Measurements from ENCODE around the gene CDK5RAP1.
A peak's percentile ranks its signal among the peaks of the same experiment; 100 is the strongest.
"Not testable (repeated sequence)": the region's sequence is repeated elsewhere in the genome, so short reads cannot be mapped to it uniquely, and the experiment has no call there.

CDK5RAP1 gene

DNA sequence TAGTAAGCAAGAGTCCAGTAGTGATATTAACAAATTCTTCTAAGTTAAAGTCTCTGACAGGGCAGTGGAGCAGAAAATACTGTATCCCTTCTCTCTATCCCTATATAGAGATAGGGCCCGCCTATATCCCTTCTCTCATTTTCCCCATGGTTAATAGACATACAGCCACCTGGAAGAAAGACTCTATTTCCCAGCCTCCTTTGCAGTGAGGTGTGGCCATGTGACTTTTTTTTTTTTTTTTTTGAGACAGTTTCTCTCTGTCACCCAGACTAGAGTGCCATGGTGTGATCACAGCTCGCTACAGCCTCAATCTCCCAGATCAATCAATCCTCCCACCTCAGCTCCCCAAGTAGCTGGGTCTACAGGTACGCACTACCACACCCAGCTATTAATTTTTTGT, 16.7 kb upstream of the CDK5RAP1 start:
- DNase-seq, result no peak

DNA sequence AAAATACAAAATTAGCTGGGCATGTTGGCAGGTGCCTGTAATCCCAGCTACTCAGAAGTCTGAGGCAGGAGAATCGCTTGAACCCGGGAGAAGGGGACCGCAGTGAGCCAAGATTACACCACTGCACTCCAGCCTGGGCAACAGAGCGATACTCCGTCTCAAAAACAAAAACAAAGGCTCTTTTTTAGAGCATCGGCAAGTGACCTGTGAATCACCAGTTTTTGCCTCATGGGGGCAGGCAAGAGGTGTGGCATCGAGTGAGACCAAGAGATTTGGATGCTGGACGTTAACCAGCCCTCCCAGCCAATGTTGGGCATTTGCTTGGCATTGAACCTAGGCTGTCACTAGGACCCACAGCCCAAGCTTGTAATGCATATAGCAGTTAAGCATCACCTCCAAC, 14.6 kb upstream of the CDK5RAP1 start:
- DNase-seq, result peak; percentile 22

DNA sequence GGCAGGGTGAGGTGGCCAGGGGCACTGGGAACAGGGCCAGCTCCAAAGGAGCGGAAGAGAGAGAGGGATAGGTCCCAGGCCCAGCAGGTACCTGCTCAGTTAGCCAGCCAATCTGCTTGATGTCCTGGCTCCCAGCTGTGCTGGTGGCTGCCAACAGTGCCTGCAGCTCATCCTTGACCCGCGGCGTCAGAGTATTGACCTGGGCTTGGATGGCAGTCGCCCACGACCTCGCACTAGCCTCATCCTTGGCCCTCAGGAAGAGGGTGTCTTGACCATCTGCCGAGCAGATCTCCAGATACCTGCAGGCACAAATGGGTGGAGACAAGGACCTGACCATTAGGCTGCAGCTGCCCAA, 11.1 kb upstream of the CDK5RAP1 start:
- no peak for DNase-seq

DNA sequence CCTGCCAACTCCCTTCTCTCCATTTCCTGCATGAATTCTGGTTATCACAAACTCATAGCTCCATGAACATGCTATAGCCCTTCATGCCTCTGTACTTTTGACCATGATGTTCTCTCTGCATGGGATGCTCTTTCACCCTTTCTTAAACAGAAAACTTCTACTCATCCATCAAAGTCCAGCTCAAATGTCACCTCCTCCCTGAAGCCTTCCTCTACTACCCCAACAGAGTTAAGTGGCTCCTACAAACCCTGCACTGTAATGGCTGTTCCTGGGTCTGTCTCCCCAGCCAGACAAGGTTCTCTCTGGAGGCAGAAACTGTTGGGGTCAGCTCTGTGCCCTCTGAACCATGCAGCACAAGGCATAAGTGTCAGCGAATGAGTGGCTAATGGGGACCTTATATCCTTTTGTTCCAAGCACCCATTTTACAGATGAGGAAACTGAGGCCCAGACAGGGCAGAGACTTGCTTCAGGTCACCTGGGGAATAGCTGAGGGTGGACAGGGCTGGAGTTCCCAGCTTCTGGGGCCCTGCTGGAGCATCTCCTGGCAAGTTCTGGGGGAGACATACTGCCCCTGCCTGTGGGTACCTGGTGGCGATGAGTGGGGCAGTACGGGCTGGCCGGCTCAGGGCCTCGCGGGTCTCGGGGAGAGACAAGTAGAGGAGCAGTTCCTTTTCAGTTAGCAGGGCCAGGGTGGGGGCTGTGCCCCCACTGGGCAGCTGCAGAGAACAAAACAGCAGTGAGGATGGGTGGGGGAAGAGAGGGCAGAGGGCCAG, 10.6 kb upstream of the CDK5RAP1 start:
- DNase-seq, result no peak

DNA sequence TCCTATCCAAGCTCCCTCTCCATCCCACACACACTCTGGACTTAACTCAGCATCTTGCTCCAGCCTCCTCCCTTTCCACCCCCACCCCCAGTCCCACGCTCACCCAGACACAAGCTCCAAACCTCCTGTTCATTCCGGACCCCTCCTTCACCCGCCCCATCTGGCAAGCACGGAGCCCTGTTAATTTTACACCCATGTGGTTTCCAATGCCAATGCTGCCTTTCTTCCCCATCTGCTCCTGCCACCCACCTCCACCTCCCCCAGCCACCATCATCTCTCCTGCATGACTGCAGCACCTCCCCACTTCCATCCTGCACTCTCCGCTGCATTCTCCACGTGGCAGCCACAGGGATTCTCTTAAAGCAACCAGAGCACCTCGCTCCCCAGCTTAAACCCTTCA, 9.9 kb upstream of the CDK5RAP1 start:
- DNase-seq, result no peak

GRCh38 chr20:33410081-33410742, 8.9 kb upstream of the CDK5RAP1 start:
- no peak for DNase-seq

DNA sequence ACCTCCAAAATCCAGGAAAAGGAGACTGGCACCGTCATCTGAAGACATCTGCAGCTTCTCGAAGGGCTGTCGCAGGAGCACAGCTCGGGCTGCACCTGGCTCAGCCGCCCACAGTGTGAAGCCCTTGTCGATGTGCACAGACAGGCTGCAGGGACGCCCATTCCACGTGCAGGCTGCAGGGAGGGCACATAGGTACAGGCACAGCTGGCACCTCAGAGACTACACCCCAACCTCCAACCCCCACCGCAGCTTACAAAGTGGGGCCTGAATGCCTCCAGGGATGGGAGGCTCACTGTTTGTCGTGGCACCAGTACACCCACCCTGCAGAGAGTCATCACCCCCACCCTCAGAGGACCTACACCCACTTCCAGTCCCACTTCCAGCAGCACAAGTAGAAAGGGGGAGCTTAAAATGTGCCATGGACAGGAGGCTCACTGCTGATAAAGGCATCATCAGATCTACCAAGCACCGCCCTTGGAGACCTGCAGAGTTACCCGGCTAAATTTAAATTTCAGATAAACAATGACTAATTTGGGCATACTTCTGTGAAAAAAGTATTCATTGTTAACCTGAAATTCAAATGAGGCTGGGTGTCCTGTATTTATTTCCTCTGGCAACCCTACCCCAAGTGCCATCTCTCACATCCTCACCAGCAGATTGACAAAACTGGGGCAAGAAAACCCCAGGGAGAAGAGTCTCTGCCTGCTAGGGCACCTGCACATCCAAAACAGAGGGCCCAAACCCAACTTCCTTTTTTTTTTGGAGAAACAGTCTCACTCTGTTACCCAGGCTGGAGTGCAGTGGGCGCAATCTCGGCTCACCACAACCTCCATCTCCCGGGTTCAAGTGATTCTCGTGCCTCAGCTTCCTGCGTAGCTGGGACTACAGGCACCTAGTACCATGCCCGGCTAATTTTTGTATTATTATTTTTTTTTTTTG, 7.7 kb upstream of the CDK5RAP1 start:
- no peak for DNase-seq

GRCh38 chr20:33408313-33408712, 7.0 kb upstream of the CDK5RAP1 start:
- no peak for DNase-seq

GRCh38 chr20:33407796-33408195, 6.5 kb upstream of the CDK5RAP1 start:
- no peak for DNase-seq

GRCh38 chr20:33407251-33407650, 5.9 kb upstream of the CDK5RAP1 start:
- no peak for DNase-seq

DNA sequence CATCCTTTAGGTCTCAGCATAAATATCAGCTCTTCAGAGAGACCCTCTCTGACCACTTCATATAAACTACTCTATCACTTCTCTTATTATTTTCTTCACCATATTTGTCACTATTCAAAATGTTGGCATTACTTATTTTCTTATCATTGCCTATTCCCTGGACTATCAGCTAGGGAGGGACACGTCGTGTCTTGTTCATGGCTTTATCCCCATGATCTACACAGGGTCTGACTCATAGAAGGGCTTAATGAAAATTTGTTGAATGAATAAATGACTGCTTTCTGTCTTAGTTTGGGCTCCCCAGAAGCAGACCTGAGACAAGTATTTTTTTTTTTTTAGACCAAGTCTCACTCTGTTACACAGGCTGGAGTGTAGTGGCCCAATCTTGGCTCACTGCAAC, 3.0 kb upstream of the CDK5RAP1 start:
- DNase-seq, result no peak

DNA sequence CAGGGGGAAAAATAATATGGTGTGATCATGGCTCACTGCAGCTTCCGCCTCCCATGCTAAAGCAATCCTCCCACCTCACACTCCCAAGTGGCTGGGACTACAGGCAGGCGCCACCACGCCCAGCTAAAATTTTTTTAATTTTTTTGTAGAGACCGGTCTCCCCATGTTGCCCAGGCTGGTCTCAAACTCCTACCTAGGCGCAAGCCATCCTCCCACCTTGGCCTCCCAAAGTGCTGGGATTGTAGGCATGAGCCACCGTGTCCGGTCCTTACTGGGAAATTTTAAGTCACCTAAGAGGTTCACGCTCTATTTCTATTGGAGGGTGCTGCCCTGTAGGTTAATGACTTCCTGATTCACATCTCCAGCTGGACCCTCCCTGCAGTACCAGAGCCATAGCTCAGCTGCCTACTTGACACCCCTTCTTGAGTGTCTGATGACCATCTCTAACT, 626 bp upstream of the CDK5RAP1 start:
- DNase-seq, result no peak

- DNase-seq, result no peak
Measured at GRCh38 chr20:33400812-33401183, 521 bp downstream of the CDK5RAP1 start.

DNA sequence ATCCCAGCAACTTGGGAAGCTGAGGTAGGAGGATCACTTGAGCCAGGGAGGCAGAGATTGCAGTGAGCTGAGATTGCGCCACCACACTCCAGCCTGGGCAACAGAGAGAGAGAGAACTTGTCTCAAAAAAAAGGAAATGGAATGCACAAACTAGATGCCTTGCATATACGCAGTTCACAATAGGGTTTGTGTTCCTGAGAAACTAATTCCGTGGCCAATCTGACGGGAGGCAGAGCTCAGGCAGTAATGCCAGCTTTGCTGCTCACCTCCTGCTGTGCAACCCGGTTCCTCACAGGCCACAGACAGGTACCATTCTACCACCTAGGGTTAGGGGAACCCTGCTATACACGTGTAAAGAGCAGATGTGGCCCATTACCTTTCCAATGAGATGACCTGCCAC, 1.4 kb downstream of the CDK5RAP1 start:
- DNase-seq, result no peak

GRCh38 chr20:33394718-33395117, 6.6 kb downstream of the CDK5RAP1 start:
- no peak for DNase-seq

DNA sequence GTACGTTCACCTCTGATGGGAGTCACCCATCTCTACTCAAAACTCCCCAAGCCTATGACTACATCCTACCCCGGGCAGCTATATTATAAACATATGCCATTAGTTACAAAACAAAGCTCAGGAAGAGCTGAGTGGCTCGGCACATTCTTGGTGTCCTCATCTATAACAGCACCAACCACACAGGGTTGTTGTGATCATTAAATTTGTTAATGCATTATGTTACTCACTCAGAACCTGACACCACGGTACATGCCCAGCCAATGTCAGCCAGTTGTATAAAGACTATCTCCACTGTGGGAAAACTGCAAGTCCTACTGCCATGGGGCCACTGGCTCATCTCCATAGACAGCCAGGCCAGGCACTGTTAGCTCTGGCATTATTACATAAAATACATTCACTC, 7.7 kb downstream of the CDK5RAP1 start:
- DNase-seq, result peak; percentile 73

- peak; percentile 97 for DNase-seq
Measured at GRCh38 chr20:33391722-33392415, 9.4 kb downstream of the CDK5RAP1 start.

GRCh38 chr20:33389326-33389725, 12.0 kb downstream of the CDK5RAP1 start:
- DNase-seq, result not testable (repeated sequence)

DNA sequence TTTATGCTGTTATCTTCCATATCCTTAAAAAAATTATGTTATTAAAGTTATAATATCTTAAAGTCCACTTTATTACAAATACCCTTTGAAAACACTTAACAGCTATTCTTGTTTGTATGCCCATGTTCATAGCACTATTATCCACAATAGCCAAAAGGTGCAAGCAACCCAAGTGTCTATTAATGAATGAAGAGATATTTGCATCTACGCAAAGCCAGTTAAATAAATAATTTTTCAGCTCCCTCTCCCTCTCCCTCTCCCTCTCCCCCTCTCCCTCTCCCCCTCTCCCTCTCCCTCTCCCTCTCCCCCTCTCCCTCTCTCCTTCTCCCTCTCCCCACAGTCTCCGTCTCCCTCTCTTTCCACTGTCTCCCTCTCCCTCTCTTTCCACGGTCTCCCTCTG, 13.1 kb downstream of the CDK5RAP1 start:
- no peak for DNase-seq

GRCh38 chr20:33387177-33387576, 14.1 kb downstream of the CDK5RAP1 start:
- no peak for DNase-seq

GRCh38 chr20:33386673-33387072, 14.6 kb downstream of the CDK5RAP1 start:
- DNase-seq, result no peak

GRCh38 chr20:33377366-33377765, 24.0 kb downstream of the CDK5RAP1 start:
- no peak for DNase-seq

Data from fibroblast of skin of right quadriceps (primary cell).